DOHH2 (cell line): ENCODE measurements around the gene SLC25A10.
"Not testable (repeated sequence)": the region's sequence is repeated elsewhere in the genome, so short reads cannot be mapped to it uniquely, and the experiment has no call there.

Experiments used
- H3F3A ChIP-seq: fragments of 200-600 bp; sonication (generic), shearing (Covaris generic); 2 replicates; pipeline ENCODE4 v1.6.0; 2016; ENCODE audit warnings: antibody characterized with exemption, mild to moderate bottlenecking; ENCODE audit not compliant: control insufficient read depth, insufficient read depth
- H3K27ac ChIP-seq: fragments of 200-600 bp; sonication (generic); 2 replicates; pipeline ENCODE4 v1.5.1; 2014; ENCODE audit warnings: low read depth, mild to moderate bottlenecking, low read length, moderate library complexity
- H3K27me3 ChIP-seq: fragments of 200-600 bp; sonication (generic); 2 replicates; pipeline ENCODE4 v1.6.1; 2014; ENCODE audit warnings: mild to moderate bottlenecking, low read length, mixed read lengths; ENCODE audit not compliant: control insufficient read depth
- H3K36me3 ChIP-seq: fragments of 200-600 bp; sonication (generic); 2 replicates; pipeline ENCODE4 v1.6.1; 2014; ENCODE audit warnings: mild to moderate bottlenecking, low read length, moderate library complexity, mixed read lengths; ENCODE audit not compliant: control insufficient read depth
- H3K4me1 ChIP-seq: fragments of 200-600 bp; sonication (generic); 2 replicates; pipeline ENCODE4 v1.6.1; 2014; ENCODE audit warnings: mild to moderate bottlenecking, low read length, mixed read lengths; ENCODE audit not compliant: control insufficient read depth
- H3K4me2 ChIP-seq: fragments of 200-600 bp; sonication (generic); 2 replicates; pipeline ENCODE4 v1.6.0; 2014; ENCODE audit warnings: mild to moderate bottlenecking, low read length, moderate library complexity
- H3K4me3 ChIP-seq: fragments of 200-600 bp; sonication (generic); 2 replicates; pipeline ENCODE4 v1.5.1; 2014; ENCODE audit warnings: mild to moderate bottlenecking, low read length, mixed read lengths
- H3K79me2 ChIP-seq: fragments of 200-600 bp; sonication (generic); 2 replicates; pipeline ENCODE4 v1.6.1; 2014; ENCODE audit warnings: mild to moderate bottlenecking, low read length, mixed read lengths; ENCODE audit not compliant: control insufficient read depth
- H3K9me2 ChIP-seq: fragments of 200-600 bp; sonication (generic); replicated peaks from 2 replicates; pipeline ENCODE4 v1.6.1; 2014; ENCODE audit warnings: mild to moderate bottlenecking, low read length, mixed read lengths; ENCODE audit not compliant: control insufficient read depth
- H3K9me3 ChIP-seq: fragments of 200-600 bp; sonication (generic); 2 replicates; pipeline ENCODE4 v1.6.1; 2014; ENCODE audit warnings: antibody characterized with exemption, low read length, mixed read lengths; ENCODE audit not compliant: control insufficient read depth, insufficient read depth
- H4K20me1 ChIP-seq: fragments of 200-600 bp; sonication (generic); 2 replicates; pipeline ENCODE4 v1.6.0; 2014; ENCODE audit warnings: low read depth, mild to moderate bottlenecking, antibody characterized with exemption, low read length, moderate library complexity; ENCODE audit not compliant: control insufficient read depth, insufficient read depth
- CTCF ChIP-seq: fragments of 200-600 bp; sonication (generic); IDR thresholded peaks from one replicate; pipeline ENCODE4 v1.5.1; 2014; ENCODE audit warnings: antibody characterized with exemption, mild to moderate bottlenecking, low read depth, low read length; ENCODE audit not compliant: poor library complexity, severe bottlenecking
- EZH2phosphoT487 ChIP-seq: fragments of 200-600 bp; sonication (generic); IDR thresholded peaks from 2 replicates; pipeline ENCODE4 v1.6.1; 2017; ENCODE audit warnings: borderline replicate concordance, mild to moderate bottlenecking, antibody characterized with exemption, low read length, moderate library complexity, mixed read lengths

SLC25A10 gene

DNA sequence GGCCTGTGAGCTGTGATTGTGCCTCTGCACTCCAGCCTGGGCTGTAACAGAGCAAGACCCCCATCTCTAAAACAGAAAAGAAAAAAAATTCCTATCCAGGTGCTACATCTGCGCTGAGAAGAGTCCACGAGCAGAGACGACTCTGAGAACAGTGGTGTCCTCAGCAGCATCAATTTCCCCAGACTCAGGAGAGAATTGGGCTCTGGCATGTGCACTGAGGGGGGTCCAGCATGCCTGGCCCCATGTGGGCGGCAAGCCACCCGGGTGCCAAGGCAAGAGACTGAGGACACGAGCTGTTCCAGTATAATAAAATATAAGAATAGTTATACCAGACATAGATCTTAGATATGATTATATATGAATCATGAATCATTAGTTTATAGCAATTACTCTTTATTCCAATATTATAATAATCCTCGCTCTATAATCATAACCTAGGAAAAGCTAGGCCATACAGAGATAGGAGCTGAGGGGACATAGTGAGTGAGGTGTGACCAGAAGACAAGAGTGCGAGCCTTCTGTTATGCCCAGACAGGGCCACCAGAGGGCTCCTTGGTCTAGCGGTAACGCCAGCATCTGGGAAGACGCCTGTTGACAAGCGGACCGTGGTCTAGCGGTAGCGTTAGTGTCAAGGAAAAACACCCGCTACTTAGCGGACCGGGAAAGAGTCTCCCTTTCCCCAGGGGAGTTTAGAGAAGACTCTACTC, 36.4 kb upstream of the SLC25A10 start:
- not testable (repeated sequence) for H3K27ac ChIP-seq, H3K79me2 ChIP-seq, H3K4me1 ChIP-seq, H3K4me2 ChIP-seq, H3K4me3 ChIP-seq, H3K9me2 ChIP-seq, H3K9me3 ChIP-seq, H3K27me3 ChIP-seq, H4K20me1 ChIP-seq, H3F3A ChIP-seq
- H3K36me3 ChIP-seq: peaks cover 47% of the 10 kb centered on the region
- peak; percentile 23 for TF ChIP-seq CTCF

DNA sequence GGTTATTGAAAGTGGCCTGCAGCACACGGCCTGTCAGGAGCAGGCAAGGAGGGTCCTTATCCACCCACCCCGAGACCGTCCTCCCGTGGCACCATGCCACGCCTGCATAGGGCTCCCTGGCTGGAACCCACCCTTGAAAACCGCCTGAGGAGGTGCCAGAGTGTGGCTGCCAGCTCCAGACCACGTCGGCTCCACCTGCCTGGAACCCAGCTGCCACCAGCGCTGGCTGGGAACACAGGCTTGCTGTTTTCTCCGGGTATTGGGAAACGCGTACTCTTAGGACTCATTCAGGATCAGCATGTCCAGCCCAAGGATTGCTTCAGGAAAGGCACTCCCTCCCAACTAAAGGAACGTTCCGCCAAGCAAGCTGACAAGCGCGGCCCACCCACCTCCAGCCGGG, 35.2 kb upstream of the SLC25A10 start:
- TF ChIP-seq EZH2phosphoT487 (no peak), CTCF (no peak)
- H3K4me3 ChIP-seq: no peak overlapping the region
- no peak overlapping the region for H3K27ac ChIP-seq
- no peaks in the 10 kb centered on the region for H3K27me3 ChIP-seq
- H3K4me1 ChIP-seq: no peaks in the 10 kb centered on the region
- H3F3A ChIP-seq: peaks cover 9% of the 10 kb centered on the region
- H3K4me2 ChIP-seq: no peak overlapping the region
- peaks cover 6% of the 10 kb centered on the region for H3K79me2 ChIP-seq
- no peaks in the 10 kb centered on the region for H3K9me3 ChIP-seq
- 0 out of 2 replicates have a peak, but pooled peaks cover 3% of the 10 kb centered on the region for H4K20me1 ChIP-seq
- H3K36me3 ChIP-seq: peaks cover 43% of the 10 kb centered on the region
- no peaks in the 10 kb centered on the region for H3K9me2 ChIP-seq

DNA sequence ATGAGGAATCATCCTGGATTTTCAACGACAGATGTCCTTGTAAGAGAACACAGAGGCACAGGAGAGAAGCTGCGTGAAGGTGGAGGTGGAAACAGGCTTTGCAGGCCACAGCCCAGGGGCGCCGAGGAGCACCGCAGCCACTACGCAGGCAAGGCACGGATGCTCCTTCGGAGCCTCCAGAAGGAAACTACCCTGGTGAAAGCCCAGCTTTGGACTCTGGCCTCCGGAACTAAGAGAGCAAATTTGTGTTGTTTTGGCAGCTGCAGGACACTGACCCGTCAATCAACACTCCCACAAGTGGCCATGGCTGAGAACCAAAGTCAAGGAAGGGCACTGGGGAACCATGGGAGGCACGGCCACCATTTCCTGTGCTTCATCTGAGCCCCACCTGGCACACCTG, 31.9 kb upstream of the SLC25A10 start:
- peaks cover 12% of the 10 kb centered on the region; the same call in 1 of the 2 replicates for H4K20me1 ChIP-seq
- no peak overlapping the region for H3K4me3 ChIP-seq
- peaks cover 15% of the 10 kb centered on the region for H3K4me1 ChIP-seq
- no peaks in the 10 kb centered on the region for H3K27me3 ChIP-seq
- no peak overlapping the region for H3K27ac ChIP-seq
- H3K36me3 ChIP-seq: peaks cover 30% of the 10 kb centered on the region
- peaks cover 5% of the 10 kb centered on the region for H3F3A ChIP-seq
- H3K79me2 ChIP-seq: peaks cover 36% of the 10 kb centered on the region
- H3K9me3 ChIP-seq: no peaks in the 10 kb centered on the region
- no peak for TF ChIP-seq CTCF
- TF ChIP-seq EZH2phosphoT487: no peak
- no peaks in the 10 kb centered on the region for H3K9me2 ChIP-seq
- H3K4me2 ChIP-seq: no peak overlapping the region
